Left lobe of liver (tissue), 2 donors: ENCODE measurements around the gene TANC1. TPM values are rescaled to one million over a fixed set of nuclear protein-coding genes. Genes with fewer than 3 reads are reported as not detected.
A peak's percentile ranks its signal among the peaks of the same experiment; 100 is the strongest.
"Not testable (repeated sequence)": the region's sequence is repeated elsewhere in the genome, so short reads cannot be mapped to it uniquely, and the experiment has no call there.

Experiments
- ATAC-seq: fragments of 200-7000 bp; cut with Tn5 transposase; one replicate; pipeline ENCODE4 v1.9.1; 2020; ENCODE audit warnings: mild to moderate bottlenecking, moderate library complexity
- DNase-seq: peaks from one replicate; pipeline ENCODE4 v3.0.0-alpha.2; 2020; ENCODE audit warnings: low spot score
- total RNA-seq: library from RNA; stranded (reverse); gene quantifications from one replicate; pipeline ENCODE4 v1.2.1, GENCODE V29; 2021
- donor health status: DM: no; HTN: no; CAD: no; lungs with moderate emphysema.
- donor health status: DM: no; HTN: yes; CAD: no.

Gene TANC1
- total RNA-seq, 1 donor from 2014 or later = 5.0 TPM

DNA sequence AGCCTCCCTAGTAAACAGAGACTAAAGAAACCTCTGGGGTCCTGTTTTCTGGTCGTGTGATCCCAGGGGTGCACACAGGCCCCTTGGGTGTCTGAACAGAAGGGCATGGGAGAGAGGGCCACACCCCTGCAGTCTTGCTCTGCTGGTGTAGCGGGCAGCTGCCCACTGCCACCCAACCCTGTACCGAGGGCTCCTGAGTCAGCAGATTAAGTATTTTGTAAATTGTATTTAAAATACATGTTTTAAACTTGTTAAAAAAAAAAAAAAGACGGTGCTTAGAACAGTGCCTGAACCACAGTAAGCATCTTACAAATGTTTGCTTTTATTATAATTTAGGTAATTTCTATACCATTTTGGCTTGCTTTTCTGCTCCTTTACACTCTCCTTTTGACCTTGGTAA, 113.7 kb downstream of the TANC1 start:
- ATAC-seq (no peak), DNase-seq (no peak)

DNA sequence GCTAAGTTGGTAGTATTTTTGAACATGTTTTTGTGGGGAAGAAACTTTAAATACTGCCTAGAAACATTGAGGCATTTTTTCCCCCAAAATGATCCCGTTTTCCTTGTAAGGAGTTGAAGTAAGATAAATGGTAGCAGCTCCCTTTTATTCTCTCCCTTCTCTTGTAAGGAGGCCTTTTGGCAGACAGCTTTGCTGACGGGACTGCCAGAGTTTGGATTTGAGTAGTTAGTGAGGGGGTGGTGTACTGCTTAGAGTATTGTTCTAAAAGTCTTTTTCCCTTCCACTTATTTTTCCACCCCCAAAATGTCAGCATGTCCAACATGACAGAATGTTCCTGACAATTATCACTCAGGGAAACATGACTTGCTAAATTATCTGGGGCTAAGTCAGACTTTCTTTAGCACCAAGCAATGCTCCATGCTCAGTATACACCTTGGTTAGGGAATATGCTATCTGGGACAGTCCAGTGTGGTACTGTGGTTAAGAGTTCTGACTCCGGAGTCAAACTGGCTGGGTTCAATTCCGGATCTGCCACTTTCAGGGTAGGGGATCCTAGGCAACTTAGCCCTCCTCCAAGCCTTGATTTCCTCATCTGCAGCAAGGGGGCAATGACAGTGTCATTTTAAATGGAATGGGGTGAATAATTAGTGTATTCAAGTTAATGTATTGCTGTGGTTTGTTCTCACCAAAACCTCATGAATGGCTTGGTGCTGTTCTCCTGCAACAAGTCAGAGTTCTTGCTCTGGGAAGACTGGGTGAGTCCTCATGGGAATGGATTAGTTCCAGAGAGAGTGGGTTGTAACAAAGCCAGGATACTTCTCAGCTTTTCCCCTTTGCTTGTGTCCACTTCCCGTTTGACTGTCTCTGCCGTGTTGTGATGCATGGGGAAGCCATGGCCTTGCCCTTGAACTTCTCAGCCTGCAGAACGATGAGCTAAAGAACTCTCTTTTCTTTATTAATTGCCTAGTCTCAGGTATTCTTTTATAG, 116.2 kb downstream of the TANC1 start:
- DNase-seq = no peak
- peak; percentile 46 for ATAC-seq

DNA sequence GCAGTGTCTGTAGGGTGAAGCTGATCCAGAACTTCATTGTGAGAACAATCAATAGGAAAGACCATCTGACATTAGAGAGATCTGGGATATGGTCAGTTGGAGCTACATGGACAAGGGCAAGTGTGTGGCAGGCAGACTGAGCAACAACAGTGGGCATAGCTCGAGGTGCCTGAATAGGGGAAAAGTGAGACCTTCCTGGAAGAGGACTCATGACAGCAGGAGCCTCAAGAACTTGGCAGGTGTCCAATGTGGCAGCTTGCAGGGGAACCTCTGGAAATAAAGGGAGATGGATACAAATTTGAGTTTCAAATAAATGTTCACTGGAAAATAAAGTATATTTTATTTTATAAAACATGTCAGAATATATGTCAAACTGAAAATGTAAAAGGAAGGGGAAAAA, 117.9 kb downstream of the TANC1 start:
- DNase-seq (no peak), ATAC-seq (no peak)

DNA sequence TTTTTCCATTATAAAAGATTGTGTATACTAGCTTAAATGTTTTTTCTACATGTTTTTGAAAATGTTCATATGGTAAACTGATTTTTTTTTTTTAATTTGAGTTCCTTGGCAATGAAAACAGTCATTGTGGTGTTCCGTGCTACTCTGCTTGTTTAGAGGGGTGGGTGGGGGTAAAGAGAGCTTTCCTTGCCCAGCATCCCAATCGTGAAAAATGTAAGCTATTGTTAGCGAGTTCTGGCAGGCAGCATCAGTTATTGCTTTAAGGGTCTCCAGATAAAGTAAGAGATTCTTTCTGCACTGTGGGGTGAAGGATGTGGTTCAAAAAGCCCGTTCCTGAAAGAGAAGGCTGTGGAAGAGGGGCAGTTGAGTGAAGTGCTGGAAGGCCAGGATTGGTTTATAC, 118.4 kb downstream of the TANC1 start:
- no peak for ATAC-seq
- DNase-seq = no peak

DNA sequence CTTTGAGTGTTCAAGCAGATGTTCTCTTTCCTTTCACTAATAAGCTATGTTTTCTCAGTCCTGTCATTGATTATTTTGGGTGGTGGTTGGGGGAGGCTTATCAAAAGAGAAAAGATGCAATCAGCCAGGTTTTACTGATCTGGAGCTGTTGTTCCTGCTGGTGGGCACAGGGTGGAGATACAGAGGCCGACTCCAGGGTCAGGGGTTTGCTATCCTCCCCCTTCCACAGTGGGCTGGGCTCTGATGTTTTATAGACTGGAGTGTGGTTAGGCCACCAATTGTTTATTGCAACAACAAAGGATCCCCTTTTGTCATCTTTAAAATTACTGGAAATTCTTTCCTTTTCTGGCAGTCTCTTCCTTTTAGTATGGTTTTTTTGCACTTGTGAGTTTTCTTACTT, 120.5 kb downstream of the TANC1 start:
- DNase-seq = no peak
- no peak for ATAC-seq

GRCh38 chr2:159089543-159089942, 121.1 kb downstream of the TANC1 start:
- no peak for DNase-seq
- no peak for ATAC-seq

DNA sequence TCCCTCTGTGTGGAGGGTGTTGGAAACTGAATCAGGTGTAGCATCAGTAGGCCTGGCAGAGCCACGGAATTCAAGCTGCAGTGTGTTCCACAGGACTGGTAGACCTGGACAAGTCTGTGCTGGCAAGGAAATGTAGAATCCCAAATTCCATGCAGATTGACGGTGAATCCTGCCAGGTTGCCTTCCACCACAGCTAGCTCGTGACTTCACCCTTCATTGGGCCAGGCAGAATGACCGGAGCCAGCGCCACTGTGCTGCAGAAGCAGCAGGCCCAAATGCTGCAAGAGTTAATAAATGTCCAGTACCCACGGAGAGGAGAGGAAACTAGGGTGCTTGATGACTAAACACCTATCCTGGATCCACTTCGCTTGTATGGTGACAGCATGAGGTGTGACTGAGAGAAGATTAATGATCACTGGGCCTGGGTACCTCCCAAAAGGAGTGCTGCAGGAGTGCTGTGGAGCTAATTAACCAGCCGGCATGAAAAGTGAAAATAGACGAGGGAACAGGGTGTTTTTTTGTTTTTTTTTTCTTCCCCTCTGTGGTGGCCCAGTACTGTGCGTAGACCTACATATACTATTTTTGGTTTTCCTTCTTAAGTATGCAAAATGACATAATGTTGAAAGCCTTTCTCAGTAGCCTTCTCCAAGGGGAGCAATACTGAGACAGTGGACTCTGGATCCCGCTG, 122.2 kb downstream of the TANC1 start:
- ATAC-seq = no peak
- DNase-seq = no peak

- no peak for ATAC-seq
- DNase-seq = no peak
Measured at GRCh38 chr2:159091381-159091780, 122.9 kb downstream of the TANC1 start.

- ATAC-seq (no peak), DNase-seq (no peak)
Measured at GRCh38 chr2:159091976-159092375, 123.5 kb downstream of the TANC1 start.

- DNase-seq = no peak
- no peak for ATAC-seq
Measured at GRCh38 chr2:159093497-159093896, 125.1 kb downstream of the TANC1 start.

- DNase-seq (no peak), ATAC-seq (peak; percentile 25)
Measured at GRCh38 chr2:159094173-159094737, 125.8 kb downstream of the TANC1 start.

GRCh38 chr2:159095813-159096212, 127.4 kb downstream of the TANC1 start:
- DNase-seq = no peak
- no peak for ATAC-seq

GRCh38 chr2:159096302-159096855, 127.9 kb downstream of the TANC1 start:
- DNase-seq, ATAC-seq: not testable (repeated sequence)

- ATAC-seq (no peak), DNase-seq (no peak)
Measured at GRCh38 chr2:159096901-159097300, 128.5 kb downstream of the TANC1 start.

DNA sequence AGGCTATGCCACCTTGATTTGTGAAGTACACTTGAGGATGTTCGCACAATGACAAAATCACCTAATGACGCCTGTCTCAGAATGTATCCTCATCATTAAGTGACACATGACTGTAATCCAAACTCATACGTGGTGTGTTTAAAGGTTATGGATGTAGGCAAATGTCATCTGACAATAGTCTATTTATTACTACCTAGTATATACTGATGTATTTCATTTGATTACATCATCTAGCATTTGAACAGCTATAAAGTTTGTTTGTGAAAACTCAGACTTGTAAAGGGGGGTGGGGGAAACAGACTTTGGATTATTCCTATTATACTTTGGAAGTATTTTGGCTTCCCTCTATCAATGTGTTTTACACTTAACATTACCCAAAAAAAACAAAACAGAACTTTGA, 129.9 kb downstream of the TANC1 start:
- DNase-seq = no peak
- ATAC-seq = no peak

- ATAC-seq = peak; percentile 74
- DNase-seq = no peak
Measured at GRCh38 chr2:159098921-159099411, 130.5 kb downstream of the TANC1 start.

DNA sequence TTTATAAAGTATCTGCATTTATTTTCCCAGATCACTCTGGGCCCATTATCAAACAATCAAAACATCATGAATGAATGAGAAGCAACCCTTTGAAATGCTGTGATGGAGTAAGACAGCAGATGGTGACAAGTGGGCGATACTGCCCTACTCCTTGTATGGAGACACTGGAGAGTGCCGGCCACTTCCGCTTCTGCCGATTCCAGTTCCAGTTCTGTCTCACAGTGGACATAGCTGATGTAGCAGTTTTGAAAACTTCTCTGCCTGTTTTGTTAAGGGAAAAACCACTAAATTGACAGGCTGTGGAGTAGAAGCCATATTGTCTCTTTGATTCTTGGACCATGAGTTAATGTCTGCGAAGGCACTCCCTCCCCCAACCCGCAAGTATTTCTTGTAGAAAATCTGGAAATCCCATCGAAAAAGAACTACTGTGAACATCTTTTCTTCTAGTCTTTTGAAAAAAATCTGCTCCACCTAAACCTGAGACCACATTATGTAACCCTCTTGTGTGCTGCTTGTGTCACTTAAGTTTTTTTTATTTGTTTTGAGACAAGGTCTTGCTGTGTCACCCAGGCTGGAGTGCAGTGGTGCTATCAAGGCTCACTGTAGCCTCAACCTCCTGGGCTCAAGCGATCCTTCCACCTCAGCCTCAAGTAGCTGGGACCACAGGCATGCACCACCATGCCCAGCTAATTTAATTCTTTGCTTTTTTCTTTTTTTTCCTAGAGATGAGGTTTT, 133.5 kb downstream of the TANC1 start:
- ATAC-seq (peak; percentile 47), DNase-seq (no peak)

GRCh38 chr2:159103411-159103810, 135.0 kb downstream of the TANC1 start:
- DNase-seq (no peak), ATAC-seq (no peak)

DNA sequence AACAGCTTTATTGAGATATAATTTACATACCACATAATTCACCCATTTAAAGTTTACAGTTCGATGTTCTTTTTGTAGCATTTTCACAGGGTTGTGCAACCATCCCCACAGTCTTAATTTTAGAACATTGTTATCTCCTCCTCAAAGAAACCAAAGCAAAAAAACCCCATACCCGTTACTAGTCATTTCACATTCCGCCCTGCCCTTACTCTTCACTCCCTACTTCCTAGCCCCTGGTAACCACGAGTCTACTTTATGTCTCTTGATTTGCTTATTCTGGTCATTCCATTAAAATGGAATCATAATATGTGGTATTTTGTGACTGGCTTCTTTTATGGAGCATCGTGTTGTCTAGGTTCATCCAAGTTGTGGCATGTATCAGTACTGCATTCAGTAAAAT, 137.7 kb downstream of the TANC1 start:
- ATAC-seq = no peak
- DNase-seq = no peak

DNA sequence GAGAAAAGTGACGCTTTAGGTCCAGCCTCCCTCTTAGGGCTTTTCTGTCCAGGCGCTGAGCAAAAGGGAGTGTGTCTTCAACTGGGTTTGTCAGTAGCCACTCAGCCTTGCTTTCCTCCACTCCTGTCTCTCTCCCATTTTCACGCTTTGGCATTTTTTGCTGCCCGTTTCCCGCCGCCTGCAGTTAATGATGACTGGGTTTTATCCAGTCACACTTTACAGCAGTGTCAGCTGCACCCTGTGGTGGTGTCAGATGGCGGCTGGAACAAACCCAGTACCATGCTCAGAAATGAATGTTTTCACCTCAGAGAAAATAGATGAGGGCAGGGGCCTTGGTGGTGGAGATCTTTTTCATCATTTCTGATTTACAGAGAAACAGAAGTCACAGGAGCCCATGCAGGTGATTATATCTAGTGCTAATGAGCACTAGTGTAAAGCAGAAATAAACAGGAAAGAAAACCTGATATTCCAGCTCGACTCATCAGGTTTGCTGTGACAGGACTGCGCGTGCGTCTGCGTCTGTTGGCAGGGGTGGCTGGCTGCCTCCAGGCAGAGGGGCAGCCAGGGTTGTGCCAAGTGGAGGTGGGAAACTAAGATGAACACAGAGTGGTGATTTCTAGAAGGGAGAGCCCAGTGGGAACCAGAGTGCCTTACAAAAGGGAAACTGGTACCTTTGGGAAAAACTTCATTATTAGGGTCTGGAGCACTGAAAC, 139.9 kb downstream of the TANC1 start:
- no peak for DNase-seq
- ATAC-seq = no peak
